Stimulated activated naive CD8-positive, alpha-beta T cell treated with anti-CD3 and anti-CD28 coated beads, Interleukin-15, Interleukin-2, amounts not matched to agents 100 U/mL and 50 U/mL, for 24 hours (primary cell): ENCODE measurements around the gene SNX25.
"Not testable (repeated sequence)": the region's sequence is repeated elsewhere in the genome, so short reads cannot be mapped to it uniquely, and the experiment has no call there.

Experiments used
- ATAC-seq: fragments of 150-1000 bp; cut with Tn5 transposase; one replicate; pipeline ENCODE4 v1.10.0; 2021
- DNase-seq: peaks from one replicate; pipeline ENCODE4 v3.0.0; 2021

The SNX25 gene

GRCh38 chr4:185305979-185306442 is 96.6 kb downstream of the SNX25 start:
- ATAC-seq = no peak
- no peak for DNase-seq

- ATAC-seq (no peak), DNase-seq (no peak)
Measured at GRCh38 chr4:185307136-185307950, 97.9 kb downstream of the SNX25 start.

GRCh38 chr4:185309770-185310169 is 100.4 kb downstream of the SNX25 start:
- ATAC-seq (no peak), DNase-seq (no peak)

- DNase-seq (no peak), ATAC-seq (no peak)
Measured at GRCh38 chr4:185311113-185311888, 101.9 kb downstream of the SNX25 start.

- DNase-seq (no peak), ATAC-seq (no peak)
Measured at GRCh38 chr4:185312699-185313098, 103.3 kb downstream of the SNX25 start.

GRCh38 chr4:185317462-185317861 is 108.1 kb downstream of the SNX25 start:
- ATAC-seq, DNase-seq: not testable (repeated sequence)

GRCh38 chr4:185317880-185318279 is 108.5 kb downstream of the SNX25 start:
- ATAC-seq = no peak
- DNase-seq = no peak

GRCh38 chr4:185318679-185319078 is 109.3 kb downstream of the SNX25 start:
- DNase-seq (no peak), ATAC-seq (no peak)

- ATAC-seq = no peak
Measured at GRCh38 chr4:185322803-185323202, 113.4 kb downstream of the SNX25 start.

GRCh38 chr4:185323606-185324005 is 114.2 kb downstream of the SNX25 start:
- no peak for ATAC-seq
- DNase-seq = no peak

More at GRCh38 chr4:185322803-185323202, 113.4 kb downstream of the SNX25 start:
- no peak for DNase-seq

- ATAC-seq, DNase-seq: not testable (repeated sequence)
Measured at GRCh38 chr4:185324361-185324760, 115.0 kb downstream of the SNX25 start.

GRCh38 chr4:185325721-185326120 is 116.3 kb downstream of the SNX25 start:
- ATAC-seq, DNase-seq: not testable (repeated sequence)

- ATAC-seq = no peak
- no peak for DNase-seq
Measured at GRCh38 chr4:185328586-185328985, 119.2 kb downstream of the SNX25 start.

GRCh38 chr4:185329879-185330510 is 120.6 kb downstream of the SNX25 start:
- ATAC-seq, DNase-seq: not testable (repeated sequence)

- ATAC-seq (no peak), DNase-seq (no peak)
Measured at GRCh38 chr4:185332575-185333464, 123.4 kb downstream of the SNX25 start.

- ATAC-seq (no peak), DNase-seq (no peak)
Measured at GRCh38 chr4:185334326-185334725, 124.9 kb downstream of the SNX25 start.

- ATAC-seq (no peak), DNase-seq (no peak)
Measured at GRCh38 chr4:185335579-185335978, 126.2 kb downstream of the SNX25 start.

- no peak for DNase-seq
- ATAC-seq = no peak
Measured at GRCh38 chr4:185339941-185340340, 130.5 kb downstream of the SNX25 start.

GRCh38 chr4:185341377-185341776 is 132.0 kb downstream of the SNX25 start:
- ATAC-seq (no peak), DNase-seq (no peak)

- ATAC-seq (peak; percentile 48), DNase-seq (no peak)
Measured at GRCh38 chr4:185341841-185342240, 132.4 kb downstream of the SNX25 start.

- no peak for DNase-seq
- ATAC-seq = no peak
Measured at GRCh38 chr4:185343726-185344581, 134.6 kb downstream of the SNX25 start.
